NCI-H345 treated with DMSO at 0.1 percent for 48 hours (cell line): ENCODE data around the gene B3GALNT2.

Experiments
- DNase-seq: peaks from one replicate; lab custom pipeline; 2025; ENCODE audit not compliant: unreplicated experiment; lab: John Stamatoyannopoulos, UW

B3GALNT2 gene

DNA sequence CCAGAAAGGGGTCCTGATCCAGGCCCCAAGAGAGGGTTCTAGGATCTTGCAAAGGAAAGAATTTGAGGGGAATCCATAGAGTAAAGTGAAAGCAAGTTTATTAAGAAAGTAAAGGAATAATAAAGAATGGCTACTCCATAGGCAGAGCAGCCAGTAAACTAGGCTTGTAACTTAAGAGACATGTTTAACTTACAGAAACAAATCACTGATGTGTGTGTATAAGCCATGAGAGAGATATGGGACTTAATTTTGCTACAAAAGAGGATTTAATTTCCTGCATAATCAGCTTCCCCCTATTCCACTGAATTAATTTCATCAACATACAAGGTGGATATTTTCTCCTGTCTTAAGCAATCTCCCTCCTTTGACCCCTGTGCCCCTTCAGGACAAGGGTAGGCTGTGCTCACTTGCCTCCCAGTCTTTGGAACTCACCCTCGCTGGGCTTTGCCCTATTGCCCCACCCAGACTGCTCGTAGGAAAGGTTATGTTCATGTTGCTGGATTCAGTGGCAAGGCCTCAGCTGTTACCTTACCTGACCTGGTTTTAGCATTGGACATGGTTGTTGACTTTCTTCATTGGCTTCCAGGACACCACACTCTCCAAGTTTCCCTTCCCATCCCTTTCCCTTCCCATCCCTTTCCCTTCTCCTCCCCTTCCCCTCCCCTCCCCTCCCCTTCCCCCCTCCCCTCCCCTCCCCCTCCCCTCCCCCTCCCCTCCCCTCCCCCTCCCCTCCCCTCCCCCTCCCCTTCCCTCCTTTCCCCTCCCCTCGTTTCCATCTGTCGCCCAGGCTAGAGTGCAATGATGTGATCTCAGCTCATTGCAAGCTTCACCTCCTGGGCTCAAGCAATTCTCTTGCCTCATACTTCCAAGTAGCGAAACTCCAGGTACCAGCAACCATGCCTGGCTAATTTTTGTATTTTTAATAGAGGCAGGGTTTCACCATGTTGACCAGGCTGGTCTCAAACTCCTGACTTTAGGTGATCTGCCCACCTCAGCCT lies 92.5 kb downstream of the B3GALNT2 start:
- DNase-seq, result no peak

DNA sequence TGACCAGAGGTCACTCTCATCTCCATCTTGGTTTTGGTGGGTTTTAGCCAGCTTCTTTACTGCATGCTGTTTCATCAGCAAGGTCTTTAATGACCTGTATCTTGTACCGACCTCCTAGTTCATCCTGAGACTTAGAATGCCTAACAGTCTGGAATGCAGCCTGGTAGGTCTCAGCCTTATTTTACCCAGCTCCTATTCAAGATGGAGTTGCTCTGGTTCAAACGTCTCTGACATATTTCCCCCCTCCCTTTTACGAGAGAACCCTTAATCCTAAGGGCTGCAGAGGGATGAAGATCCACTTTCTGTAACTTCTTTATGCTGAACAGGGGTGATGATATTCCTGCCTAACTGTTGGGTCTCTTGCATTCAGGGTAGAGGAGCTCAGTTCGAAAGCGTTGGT lies 93.8 kb downstream of the B3GALNT2 start:
- no peak for DNase-seq

DNA sequence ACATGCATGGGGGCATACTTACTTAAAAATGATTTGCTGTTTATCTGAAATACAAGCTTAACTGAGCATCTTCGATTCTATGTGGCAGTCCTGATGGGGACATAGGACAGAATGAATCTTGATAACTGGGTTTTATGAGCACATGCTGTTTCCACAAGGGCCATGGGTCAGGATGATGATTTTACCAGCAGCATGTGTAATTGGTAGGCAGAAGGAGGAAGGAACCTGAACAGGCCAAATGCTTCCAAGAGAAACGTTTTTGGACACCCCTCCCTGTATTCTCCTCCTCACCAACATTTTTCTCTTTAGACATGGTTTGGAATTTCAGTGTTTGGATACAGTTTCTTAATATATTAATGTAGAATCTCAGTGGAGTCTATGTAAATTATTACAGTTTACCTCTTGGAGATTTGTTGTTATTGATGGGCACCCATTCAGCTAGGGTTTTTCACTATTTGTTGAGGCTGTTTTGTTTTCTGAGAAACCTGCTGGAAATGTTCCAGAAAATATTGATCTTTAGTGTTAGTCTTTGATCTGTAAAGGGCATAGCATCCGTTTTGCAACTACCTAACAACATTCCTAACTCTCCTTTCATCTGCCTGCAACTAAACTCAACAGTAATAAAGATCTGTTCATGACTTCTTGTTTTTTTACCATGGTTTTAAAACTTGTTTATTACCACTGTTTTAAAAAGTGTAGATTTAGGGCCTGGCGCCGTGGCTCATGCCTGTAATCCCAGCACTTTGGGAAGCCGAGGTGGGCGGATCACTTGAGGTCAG lies 95.0 kb downstream of the B3GALNT2 start:
- DNase-seq, result no peak

DNA sequence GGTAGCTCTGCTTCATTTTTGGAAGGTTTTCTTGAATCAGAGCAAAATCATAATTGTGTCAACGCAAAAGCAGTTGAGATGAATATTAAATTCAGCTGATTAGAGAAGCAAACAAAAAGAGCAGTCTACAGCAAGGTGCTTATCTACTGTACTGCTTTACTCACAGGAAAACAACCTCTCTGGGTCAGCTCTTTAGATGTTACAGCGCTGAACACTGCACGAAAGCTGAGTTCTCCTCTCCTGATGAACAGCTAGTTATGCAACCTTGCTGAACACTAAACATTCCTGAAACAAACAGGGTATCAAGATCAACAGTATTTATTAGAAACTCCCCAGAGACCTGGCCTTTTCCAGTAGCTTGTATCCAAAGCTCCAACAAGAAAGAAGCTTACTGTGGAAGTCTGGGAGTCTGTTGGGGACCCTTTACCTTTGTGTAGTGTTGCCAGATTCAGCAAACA lies 95.7 kb downstream of the B3GALNT2 start:
- DNase-seq, result no peak

DNA sequence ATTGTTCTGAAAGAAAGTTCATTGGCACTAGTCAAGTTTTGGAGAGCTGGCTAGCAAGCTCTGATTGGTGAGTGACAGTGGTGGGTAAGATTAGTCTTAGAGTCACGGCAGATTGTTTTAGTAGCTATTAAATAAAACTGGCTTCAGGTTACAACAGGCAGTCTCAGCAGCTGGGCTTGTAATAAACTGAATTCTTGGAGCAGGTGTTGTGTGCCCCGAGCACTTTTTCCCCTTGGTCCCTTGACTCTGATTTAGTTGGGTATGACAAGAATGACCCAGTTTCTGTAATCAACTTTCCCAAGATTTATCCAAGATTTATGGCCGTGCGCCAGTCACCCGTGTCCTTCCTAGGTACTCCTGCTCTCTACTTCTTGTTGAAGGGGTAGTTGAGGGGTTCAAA lies 96.8 kb downstream of the B3GALNT2 start:
- no peak for DNase-seq

DNA sequence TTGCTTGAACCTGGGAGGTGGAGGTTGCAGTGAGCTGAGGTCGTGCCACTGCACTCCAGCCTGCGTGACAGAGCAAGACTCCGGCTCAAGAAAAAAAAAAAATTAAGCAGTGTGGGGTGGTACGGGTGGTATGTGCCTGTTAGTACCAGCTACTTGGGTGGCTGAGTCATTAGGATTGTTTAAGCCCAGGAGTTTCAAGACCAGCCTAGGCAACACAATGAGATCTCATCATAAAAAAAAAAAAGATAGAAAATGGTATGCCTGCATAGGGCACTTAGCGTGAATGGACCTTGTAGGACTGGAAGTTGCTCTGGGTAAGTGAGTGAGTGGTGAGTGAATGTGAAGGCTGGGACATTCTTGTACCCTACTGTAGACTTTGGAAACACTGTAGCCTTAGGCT lies 100.1 kb downstream of the B3GALNT2 start:
- DNase-seq, result no peak

DNA sequence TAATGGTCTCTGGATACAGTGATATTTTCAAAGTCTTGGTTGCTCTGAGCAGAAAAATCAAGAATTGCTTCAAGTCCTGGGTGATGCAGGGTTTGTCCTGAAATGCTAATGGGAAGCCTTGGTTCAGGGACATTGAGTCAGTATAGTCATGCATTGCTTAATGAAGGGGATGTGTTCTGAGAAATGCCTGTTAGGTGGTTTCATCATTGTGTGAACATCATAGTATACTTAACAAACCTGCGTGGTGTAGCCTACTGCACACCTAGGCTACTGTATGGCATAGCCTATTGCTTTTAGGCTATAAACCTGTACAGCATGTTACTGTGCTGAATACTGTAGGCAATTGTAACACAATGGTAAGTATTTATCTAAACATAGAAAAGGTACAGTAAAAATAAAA lies 100.7 kb downstream of the B3GALNT2 start:
- no peak for DNase-seq

DNA sequence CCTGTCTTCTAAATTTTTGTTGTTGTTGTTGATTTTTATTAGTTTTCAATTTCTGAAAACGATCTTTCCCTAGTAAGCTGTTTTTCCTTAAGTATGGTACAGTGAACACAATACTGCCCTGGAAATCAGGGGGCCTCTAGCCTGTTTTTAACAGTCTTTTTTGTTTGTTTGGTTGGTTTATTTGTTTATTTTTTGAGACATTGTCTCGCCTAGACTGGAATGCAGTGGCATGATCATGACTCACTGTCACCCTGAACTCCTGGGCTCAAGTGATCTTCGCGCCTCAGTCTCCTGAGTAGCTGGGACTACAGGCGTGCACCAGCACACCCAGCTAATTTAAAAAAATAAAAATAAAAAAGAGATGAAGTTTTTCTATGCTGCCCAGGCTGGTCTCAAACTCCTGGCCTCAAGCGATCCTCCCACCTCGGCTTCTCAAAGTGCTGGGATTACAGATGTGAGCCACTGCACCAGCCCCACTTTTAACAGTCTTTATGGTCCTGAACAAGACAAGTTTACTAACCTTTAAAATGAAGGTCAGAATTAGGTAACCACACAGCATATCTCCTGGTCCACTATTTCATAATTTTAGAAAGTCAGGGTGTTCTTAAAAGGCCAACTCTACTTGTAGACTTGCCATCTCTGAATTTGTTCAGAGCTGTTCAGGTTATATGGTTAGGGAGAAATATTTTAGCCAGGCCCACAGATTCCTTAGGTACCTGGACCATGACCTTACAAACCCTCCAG lies 101.6 kb downstream of the B3GALNT2 start:
- no peak for DNase-seq

DNA sequence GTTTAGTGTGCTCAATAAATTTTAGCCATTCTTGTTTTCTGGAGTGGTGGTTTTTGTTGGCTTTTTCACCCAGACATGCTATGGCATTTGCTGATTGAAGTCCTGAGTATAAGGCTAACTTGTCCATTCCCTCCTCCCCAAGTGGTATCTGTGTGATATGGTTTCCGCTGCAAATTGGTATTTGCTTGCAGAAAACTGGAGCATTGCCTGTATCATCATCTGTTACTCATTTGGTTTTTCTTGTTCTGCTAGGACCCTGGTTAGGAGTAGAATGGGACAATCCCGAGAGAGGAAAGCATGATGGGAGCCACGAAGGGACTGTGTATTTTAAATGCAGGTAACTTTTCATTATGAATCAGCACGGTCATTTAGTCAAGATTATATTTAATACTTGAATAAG lies 103.0 kb downstream of the B3GALNT2 start:
- no peak for DNase-seq
